Measurements from ENCODE around the gene PALS2. TPM values are rescaled to one million over a fixed set of nuclear protein-coding genes. Genes with fewer than 3 reads are reported as not detected.

The PALS2 gene
- total RNA-seq, 4 donors from 2014 or later = 5.6 to 6.4 (median 6.0) TPM

DNA sequence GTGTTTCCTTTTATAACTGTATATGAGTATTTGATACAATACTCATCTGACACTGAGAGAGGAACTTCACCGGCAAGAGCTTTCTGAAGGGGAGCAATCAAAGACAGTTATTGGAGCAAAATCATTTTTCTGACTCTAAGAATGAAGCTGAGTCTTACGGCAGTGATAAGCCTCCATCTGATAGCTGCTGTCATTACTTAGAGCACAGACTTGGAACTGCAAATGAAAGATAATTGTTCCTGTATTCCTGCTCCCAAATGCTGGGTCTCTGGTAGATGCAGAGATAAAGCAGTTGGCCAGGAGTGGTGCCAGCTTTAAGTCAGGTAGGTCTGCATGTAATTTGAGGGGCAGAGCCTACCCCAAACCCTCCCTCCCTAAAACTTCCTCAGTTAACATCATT is 2.3 kb upstream of the PALS2 start:
- 49% methylated on average over 2 of the region's 2 CpGs for WGBS
- H3K9me3 ChIP-seq = no peaks in the 10 kb centered on the region
- no peak for DNase-seq (ENCODE audit: low spot score in 2 of 2)
- H3K36me3 ChIP-seq = no peaks in the 10 kb centered on the region
- no peaks in the 10 kb centered on the region for H3K27me3 ChIP-seq
- H3K4me3 ChIP-seq = no peak overlapping the region
- TF ChIP-seq EP300 (IDR thresholded peaks at IDR 0.05) (no peak), POLR2A (IDR thresholded peaks at IDR 0.05) (no peak), POLR2AphosphoS5 (IDR thresholded peaks at IDR 0.05) (no peak)
- TF ChIP-seq, protein P1, sequence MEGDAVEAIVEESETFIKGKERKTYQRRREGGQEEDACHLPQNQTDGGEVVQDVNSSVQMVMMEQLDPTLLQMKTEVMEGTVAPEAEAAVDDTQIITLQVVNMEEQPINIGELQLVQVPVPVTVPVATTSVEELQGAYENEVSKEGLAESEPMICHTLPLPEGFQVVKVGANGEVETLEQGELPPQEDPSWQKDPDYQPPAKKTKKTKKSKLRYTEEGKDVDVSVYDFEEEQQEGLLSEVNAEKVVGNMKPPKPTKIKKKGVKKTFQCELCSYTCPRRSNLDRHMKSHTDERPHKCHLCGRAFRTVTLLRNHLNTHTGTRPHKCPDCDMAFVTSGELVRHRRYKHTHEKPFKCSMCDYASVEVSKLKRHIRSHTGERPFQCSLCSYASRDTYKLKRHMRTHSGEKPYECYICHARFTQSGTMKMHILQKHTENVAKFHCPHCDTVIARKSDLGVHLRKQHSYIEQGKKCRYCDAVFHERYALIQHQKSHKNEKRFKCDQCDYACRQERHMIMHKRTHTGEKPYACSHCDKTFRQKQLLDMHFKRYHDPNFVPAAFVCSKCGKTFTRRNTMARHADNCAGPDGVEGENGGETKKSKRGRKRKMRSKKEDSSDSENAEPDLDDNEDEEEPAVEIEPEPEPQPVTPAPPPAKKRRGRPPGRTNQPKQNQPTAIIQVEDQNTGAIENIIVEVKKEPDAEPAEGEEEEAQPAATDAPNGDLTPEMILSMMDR (IDR thresholded peaks at IDR 0.05) = no peak
- peaks cover 17% of the 10 kb centered on the region for H3K4me1 ChIP-seq
- no peak overlapping the region for H3K27ac ChIP-seq

DNA sequence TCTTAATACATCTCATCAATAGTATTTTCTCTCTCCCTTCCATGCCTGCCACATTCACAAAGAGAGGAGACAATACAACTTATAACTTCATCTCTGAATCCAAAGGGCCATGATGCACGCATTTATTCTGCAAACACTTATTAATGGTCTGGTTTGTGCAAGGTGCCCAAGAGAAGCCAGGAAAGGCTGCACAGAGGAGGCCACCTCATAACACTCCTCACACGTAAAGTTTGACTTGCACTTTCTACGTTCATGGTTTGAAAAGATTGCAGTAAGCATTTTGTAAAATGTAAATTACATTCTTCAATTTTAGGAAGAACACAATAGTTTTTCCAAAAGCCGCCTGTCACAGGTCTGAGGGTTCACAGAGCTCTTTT is 1.2 kb upstream of the PALS2 start:
- H3K36me3 ChIP-seq = no peaks in the 10 kb centered on the region
- WGBS = 53% methylated on average over 4 of the region's 4 CpGs
- H3K27ac ChIP-seq = no peak overlapping the region
- no peaks in the 10 kb centered on the region for H3K27me3 ChIP-seq
- no peaks in the 10 kb centered on the region for H3K9me3 ChIP-seq
- no peak overlapping the region for H3K4me3 ChIP-seq
- TF ChIP-seq POLR2AphosphoS5 (IDR thresholded peaks at IDR 0.05) (no peak), EP300 (IDR thresholded peaks at IDR 0.05) (no peak), POLR2A (IDR thresholded peaks at IDR 0.05) (no peak)
- TF ChIP-seq, protein P1 (IDR thresholded peaks at IDR 0.05) = no peak
- H3K4me1 ChIP-seq = peaks cover 17% of the 10 kb centered on the region
- DNase-seq (ENCODE audit: low spot score in 2 of 2) = no peak

DNA sequence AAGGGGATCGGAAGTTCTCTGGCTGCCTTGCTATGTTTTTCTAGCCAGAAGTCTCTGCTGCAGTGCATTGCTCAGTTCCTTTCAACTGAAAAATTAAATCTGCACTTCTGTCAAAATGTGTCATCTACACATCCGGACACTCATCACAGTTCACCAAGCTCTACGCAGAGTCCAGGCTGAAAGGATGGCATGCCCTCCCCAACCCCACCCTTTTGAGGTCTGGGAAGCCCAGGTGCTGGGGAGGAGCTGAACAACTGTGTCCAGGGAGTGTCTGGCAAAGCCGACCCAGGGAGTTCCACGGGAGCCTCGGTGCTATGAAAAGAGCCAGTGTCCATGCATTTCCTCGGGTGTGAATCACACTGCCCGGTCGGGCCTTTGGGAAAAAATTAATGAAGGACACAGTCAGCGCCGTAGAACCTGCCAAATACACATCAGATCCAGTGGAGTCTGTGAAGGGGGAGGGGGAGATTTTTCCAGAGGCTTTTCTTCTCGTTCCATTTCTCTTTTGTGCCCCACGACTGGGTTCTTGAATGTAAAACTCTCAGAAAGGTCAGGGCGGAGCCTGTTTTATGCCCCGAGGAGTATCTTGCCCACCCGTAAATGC is 757 bp upstream of the PALS2 start:
- under 1% methylated on average over 15 of the region's 16 CpGs for WGBS
- Histone ChIP-seq H3K9me3 (no peaks in the 10 kb centered on the region), H3K4me3 (peak overlapping the region; percentile 79), H3K27ac (peak overlapping the region; percentile 85), H3K27me3 (no peaks in the 10 kb centered on the region), H3K36me3 (no peaks in the 10 kb centered on the region), H3K4me1 (peaks cover 17% of the 10 kb centered on the region)
- TF ChIP-seq POLR2A (IDR thresholded peaks at IDR 0.05) (no peak), EP300 (IDR thresholded peaks at IDR 0.05) (no peak), POLR2AphosphoS5 (IDR thresholded peaks at IDR 0.05) (no peak)
- TF ChIP-seq, protein P1 (IDR thresholded peaks at IDR 0.05) = no peak
- peak in 1 of 2 donors; percentile 72 for DNase-seq (ENCODE audit: low spot score in 2 of 2)

DNA sequence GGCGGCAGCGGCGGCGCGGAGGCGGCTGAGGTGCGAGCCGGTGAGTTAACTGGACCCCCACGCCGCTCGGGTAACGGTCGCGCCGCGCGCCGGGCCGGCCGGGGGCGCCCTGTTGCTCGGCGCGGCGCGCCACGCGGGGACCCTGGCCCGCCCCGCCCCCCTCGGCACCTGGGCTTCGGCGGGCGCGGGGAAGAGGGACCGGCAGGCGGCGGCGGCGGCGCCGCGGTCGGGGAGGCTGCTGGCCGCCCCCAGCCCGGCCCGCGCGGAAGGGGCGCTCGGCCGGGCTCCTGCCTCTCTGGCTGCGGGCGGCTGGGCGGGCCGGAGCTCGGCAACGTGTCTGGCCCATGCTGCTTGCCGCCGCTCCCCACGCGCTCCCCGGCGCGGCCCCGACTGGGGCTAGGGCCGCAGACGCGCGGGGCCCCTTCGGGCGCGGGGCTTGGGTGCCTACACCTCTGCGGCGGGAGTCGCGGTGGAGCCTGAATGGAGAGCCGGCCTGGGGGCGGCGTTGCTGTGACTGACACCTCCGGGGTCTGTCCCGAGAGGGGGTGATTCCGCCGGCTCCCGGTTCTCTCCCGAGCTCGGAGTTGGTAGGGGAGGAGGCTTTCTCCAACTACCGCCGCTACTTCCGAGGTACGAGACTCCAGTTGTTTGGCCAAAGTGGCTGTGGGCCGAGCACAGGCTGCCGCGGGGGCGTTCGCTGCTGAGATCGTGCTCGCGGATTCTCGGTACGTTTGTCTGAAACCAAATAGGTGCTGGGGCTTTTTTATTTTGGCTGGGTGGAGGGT is 494 bp downstream of the PALS2 start:
- WGBS = 0% methylated on average over 26 of the region's 101 CpGs
- Histone ChIP-seq H3K36me3 (no peaks in the 10 kb centered on the region), H3K4me3 (peak overlapping the region; percentile 79), H3K27ac (peak overlapping the region; percentile 85), H3K27me3 (no peaks in the 10 kb centered on the region), H3K9me3 (no peaks in the 10 kb centered on the region), H3K4me1 (peaks cover 17% of the 10 kb centered on the region)
- TF ChIP-seq, protein P1 (IDR thresholded peaks at IDR 0.05) = no peak
- TF ChIP-seq EP300 (IDR thresholded peaks at IDR 0.05) (no peak), POLR2A (IDR thresholded peaks at IDR 0.05) (no peak), POLR2AphosphoS5 (IDR thresholded peaks at IDR 0.05) (no peak)
- DNase-seq (ENCODE audit: low spot score in 2 of 2) = peak; percentile 74 to 79

DNA sequence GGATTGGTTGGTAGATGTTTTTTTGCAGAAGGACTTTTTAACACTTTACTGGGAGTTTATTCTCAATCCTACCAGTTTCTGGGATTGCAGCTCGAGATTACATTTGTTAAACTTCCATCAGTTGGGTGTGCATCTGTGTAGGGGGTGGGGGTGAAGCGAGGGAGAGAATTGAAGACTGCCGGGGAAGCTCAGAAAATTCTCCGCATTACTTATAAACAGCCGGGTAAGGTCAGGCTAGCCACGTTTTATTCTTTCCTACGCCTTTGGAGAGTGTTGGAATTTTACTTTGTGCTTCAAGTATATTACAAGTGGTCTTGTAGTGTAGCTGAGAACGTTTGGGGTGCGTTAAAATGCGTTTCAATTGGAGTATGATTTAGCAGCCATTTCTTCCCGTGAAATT is 1.1 kb downstream of the PALS2 start:
- Histone ChIP-seq H3K9me3 (no peaks in the 10 kb centered on the region), H3K27me3 (no peaks in the 10 kb centered on the region), H3K4me1 (peaks cover 17% of the 10 kb centered on the region), H3K36me3 (no peaks in the 10 kb centered on the region), H3K4me3 (peak overlapping the region; percentile 79), H3K27ac (peak overlapping the region; percentile 85)
- TF ChIP-seq, protein P1 (IDR thresholded peaks at IDR 0.05) = no peak
- no peak for TF ChIP-seq POLR2AphosphoS5 (IDR thresholded peaks at IDR 0.05)
- TF ChIP-seq EP300 (IDR thresholded peaks at IDR 0.05) = no peak
- no peak for TF ChIP-seq POLR2A (IDR thresholded peaks at IDR 0.05)
- 35% methylated on average over 11 of the region's 11 CpGs for WGBS
- DNase-seq (ENCODE audit: low spot score in 2 of 2) = no peak

Measured in suprapubic skin (tissue), 4 donors.